Dedifferentiated amniotic fluid mesenchymal stem cell (primary cell): ENCODE data around the gene ETS1.
A peak's percentile ranks its signal among the peaks of the same experiment; 100 is the strongest.

Experiments used
- DNase-seq: peaks from one replicate; pipeline ENCODE4 v3.0.0-alpha.2; 2016; ENCODE audit errors: extremely low spot score

Gene ETS1

GRCh38 chr11:128519338-128519737 is 68.0 kb downstream of the ETS1 start:
- DNase-seq = no peak

GRCh38 chr11:128518493-128519207 is 68.7 kb downstream of the ETS1 start:
- DNase-seq = no peak

GRCh38 chr11:128517451-128518230 is 69.7 kb downstream of the ETS1 start:
- peak; percentile 76 for DNase-seq

GRCh38 chr11:128516886-128517285 is 70.5 kb downstream of the ETS1 start:
- no peak for DNase-seq

- DNase-seq = no peak
Measured at GRCh38 chr11:128515826-128516778, 71.3 kb downstream of the ETS1 start.

- DNase-seq = no peak
Measured at GRCh38 chr11:128515086-128515485, 72.3 kb downstream of the ETS1 start.

- DNase-seq = no peak
Measured at GRCh38 chr11:128513915-128514681, 73.3 kb downstream of the ETS1 start.

- DNase-seq = no peak
Measured at GRCh38 chr11:128512474-128512996, 74.8 kb downstream of the ETS1 start.

- DNase-seq = no peak
Measured at GRCh38 chr11:128511712-128512111, 75.6 kb downstream of the ETS1 start.

GRCh38 chr11:128509621-128510389 is 77.6 kb downstream of the ETS1 start:
- DNase-seq = no peak

GRCh38 chr11:128508770-128509510 is 78.4 kb downstream of the ETS1 start:
- peak; percentile 59 for DNase-seq

- DNase-seq = no peak
Measured at GRCh38 chr11:128507936-128508335, 79.4 kb downstream of the ETS1 start.

- DNase-seq = peak; percentile 95
Measured at GRCh38 chr11:128506999-128507611, 80.3 kb downstream of the ETS1 start.

GRCh38 chr11:128506356-128506755 is 81.0 kb downstream of the ETS1 start:
- DNase-seq = no peak

GRCh38 chr11:128505449-128506065 is 81.8 kb downstream of the ETS1 start:
- DNase-seq = no peak

- no peak for DNase-seq
Measured at GRCh38 chr11:128504486-128504885, 82.9 kb downstream of the ETS1 start.

GRCh38 chr11:128503245-128503991 is 83.9 kb downstream of the ETS1 start:
- peak; percentile 65 for DNase-seq

- DNase-seq = peak; percentile 87
Measured at GRCh38 chr11:128502726-128503125, 84.6 kb downstream of the ETS1 start.
